DOHH2 (cell line): ENCODE results near the gene KDM5B.
"Not testable (repeated sequence)": the region's sequence is repeated elsewhere in the genome, so short reads cannot be mapped to it uniquely, and the experiment has no call there.

ENCODE experiments used
- H3F3A ChIP-seq: fragments of 200-600 bp; sonication (generic), shearing (Covaris generic); 2 replicates; pipeline ENCODE4 v1.6.0; 2016; ENCODE audit warnings: antibody characterized with exemption, mild to moderate bottlenecking; ENCODE audit not compliant: control insufficient read depth, insufficient read depth
- H3K27ac ChIP-seq: fragments of 200-600 bp; sonication (generic); 2 replicates; pipeline ENCODE4 v1.5.1; 2014; ENCODE audit warnings: low read depth, mild to moderate bottlenecking, low read length, moderate library complexity
- H3K27me3 ChIP-seq: fragments of 200-600 bp; sonication (generic); 2 replicates; pipeline ENCODE4 v1.6.1; 2014; ENCODE audit warnings: mild to moderate bottlenecking, low read length, mixed read lengths; ENCODE audit not compliant: control insufficient read depth
- H3K36me3 ChIP-seq: fragments of 200-600 bp; sonication (generic); 2 replicates; pipeline ENCODE4 v1.6.1; 2014; ENCODE audit warnings: mild to moderate bottlenecking, low read length, moderate library complexity, mixed read lengths; ENCODE audit not compliant: control insufficient read depth
- H3K4me1 ChIP-seq: fragments of 200-600 bp; sonication (generic); 2 replicates; pipeline ENCODE4 v1.6.1; 2014; ENCODE audit warnings: mild to moderate bottlenecking, low read length, mixed read lengths; ENCODE audit not compliant: control insufficient read depth
- H3K4me2 ChIP-seq: fragments of 200-600 bp; sonication (generic); 2 replicates; pipeline ENCODE4 v1.6.0; 2014; ENCODE audit warnings: mild to moderate bottlenecking, low read length, moderate library complexity
- H3K4me3 ChIP-seq: fragments of 200-600 bp; sonication (generic); 2 replicates; pipeline ENCODE4 v1.5.1; 2014; ENCODE audit warnings: mild to moderate bottlenecking, low read length, mixed read lengths
- H3K79me2 ChIP-seq: fragments of 200-600 bp; sonication (generic); 2 replicates; pipeline ENCODE4 v1.6.1; 2014; ENCODE audit warnings: mild to moderate bottlenecking, low read length, mixed read lengths; ENCODE audit not compliant: control insufficient read depth
- H3K9me2 ChIP-seq: fragments of 200-600 bp; sonication (generic); replicated peaks from 2 replicates; pipeline ENCODE4 v1.6.1; 2014; ENCODE audit warnings: mild to moderate bottlenecking, low read length, mixed read lengths; ENCODE audit not compliant: control insufficient read depth
- H3K9me3 ChIP-seq: fragments of 200-600 bp; sonication (generic); 2 replicates; pipeline ENCODE4 v1.6.1; 2014; ENCODE audit warnings: antibody characterized with exemption, low read length, mixed read lengths; ENCODE audit not compliant: control insufficient read depth, insufficient read depth
- H4K20me1 ChIP-seq: fragments of 200-600 bp; sonication (generic); 2 replicates; pipeline ENCODE4 v1.6.0; 2014; ENCODE audit warnings: low read depth, mild to moderate bottlenecking, antibody characterized with exemption, low read length, moderate library complexity; ENCODE audit not compliant: control insufficient read depth, insufficient read depth
- CTCF ChIP-seq: fragments of 200-600 bp; sonication (generic); IDR thresholded peaks from one replicate; pipeline ENCODE4 v1.5.1; 2014; ENCODE audit warnings: antibody characterized with exemption, mild to moderate bottlenecking, low read depth, low read length; ENCODE audit not compliant: poor library complexity, severe bottlenecking
- EZH2phosphoT487 ChIP-seq: fragments of 200-600 bp; sonication (generic); IDR thresholded peaks from 2 replicates; pipeline ENCODE4 v1.6.1; 2017; ENCODE audit warnings: borderline replicate concordance, mild to moderate bottlenecking, antibody characterized with exemption, low read length, moderate library complexity, mixed read lengths

The KDM5B gene

GRCh38 chr1:202800742-202801141, 7.5 kb downstream of the KDM5B start:
- Histone ChIP-seq H3K4me2 (no peak overlapping the region), H3K36me3 (no peaks in the 10 kb centered on the region), H3K4me3 (no peak overlapping the region), H4K20me1 (no peaks in the 10 kb centered on the region), H3K79me2 (no peaks in the 10 kb centered on the region), H3K4me1 (no peaks in the 10 kb centered on the region), H3F3A (no peaks in the 10 kb centered on the region), H3K27me3 (peaks cover 35% of the 10 kb centered on the region), H3K9me2 (no peaks in the 10 kb centered on the region), H3K9me3 (no peaks in the 10 kb centered on the region), H3K27ac (no peak overlapping the region)
- TF ChIP-seq EZH2phosphoT487: no peak

GRCh38 chr1:202798792-202799331, 9.4 kb downstream of the KDM5B start:
- no peaks in the 10 kb centered on the region for H3K36me3 ChIP-seq
- H3K9me3 ChIP-seq: no peaks in the 10 kb centered on the region
- TF ChIP-seq EZH2phosphoT487 (no peak), CTCF (no peak)
- H3K79me2 ChIP-seq: no peaks in the 10 kb centered on the region
- no peaks in the 10 kb centered on the region for H3F3A ChIP-seq
- H3K27ac ChIP-seq: no peak overlapping the region
- H4K20me1 ChIP-seq: no peaks in the 10 kb centered on the region
- no peaks in the 10 kb centered on the region for H3K4me1 ChIP-seq
- no peak overlapping the region for H3K4me3 ChIP-seq
- H3K9me2 ChIP-seq: no peaks in the 10 kb centered on the region
- peaks cover 37% of the 10 kb centered on the region for H3K27me3 ChIP-seq
- H3K4me2 ChIP-seq: no peak overlapping the region

- Histone ChIP-seq H3K9me3 (no peaks in the 10 kb centered on the region), H3K9me2 (no peaks in the 10 kb centered on the region), H3K4me1 (no peaks in the 10 kb centered on the region), H4K20me1 (no peaks in the 10 kb centered on the region), H3K79me2 (no peaks in the 10 kb centered on the region), H3K27ac (no peak overlapping the region), H3K4me3 (no peak overlapping the region), H3K27me3 (peaks cover 39% of the 10 kb centered on the region), H3F3A (no peaks in the 10 kb centered on the region), H3K36me3 (no peaks in the 10 kb centered on the region), H3K4me2 (no peak overlapping the region)
- TF ChIP-seq EZH2phosphoT487: no peak
- TF ChIP-seq CTCF: no peak
These were observed 10.0 kb downstream of the KDM5B start for GRCh38 chr1:202798260-202798659.

GRCh38 chr1:202796670-202797069, 11.6 kb downstream of the KDM5B start:
- Histone ChIP-seq H3K27ac (no peak overlapping the region), H3K4me3 (no peak overlapping the region), H3K4me1 (no peaks in the 10 kb centered on the region), H3K79me2 (no peaks in the 10 kb centered on the region), H3K36me3 (no peaks in the 10 kb centered on the region), H3F3A (no peaks in the 10 kb centered on the region), H3K4me2 (no peak overlapping the region), H3K9me3 (no peaks in the 10 kb centered on the region), H4K20me1 (no peaks in the 10 kb centered on the region), H3K9me2 (no peaks in the 10 kb centered on the region), H3K27me3 (peaks cover 42% of the 10 kb centered on the region)
- no peak for TF ChIP-seq CTCF
- no peak for TF ChIP-seq EZH2phosphoT487

GRCh38 chr1:202794931-202795330, 13.3 kb downstream of the KDM5B start:
- H3K4me2 ChIP-seq, H3K9me2 ChIP-seq, H3K4me3 ChIP-seq, H4K20me1 ChIP-seq, H3K36me3 ChIP-seq, H3F3A ChIP-seq, H3K4me1 ChIP-seq, H3K9me3 ChIP-seq, H3K79me2 ChIP-seq, H3K27ac ChIP-seq: not testable (repeated sequence)
- peaks cover 37% of the 10 kb centered on the region for H3K27me3 ChIP-seq
